Activated CD8-positive, alpha-beta T cell treated with anti-CD3 and anti-CD28 coated beads for 36 hours (primary cell): ENCODE data around the gene PTPRK. TPM values are rescaled to one million over a fixed set of nuclear protein-coding genes. Genes with fewer than 3 reads are reported as not detected.
A peak's percentile ranks its signal among the peaks of the same experiment; 100 is the strongest.
"Not testable (repeated sequence)": the region's sequence is repeated elsewhere in the genome, so short reads cannot be mapped to it uniquely, and the experiment has no call there.

Experiments used
- ATAC-seq: fragments of 200-7000 bp; cut with Tn5 transposase; one replicate; pipeline ENCODE4 v1.10.0; 2021; ENCODE audit warnings: mild to moderate bottlenecking, moderate library complexity
- CTCF ChIA-PET: fragments of 350-600 bp; sonication (Branson Sonifier 250); formaldehyde crosslinking; loops from one replicate; lab custom pipeline; 2021; ENCODE audit warnings: antibody characterized with exemption; lab: Charles Lee
- POLR2A ChIA-PET: fragments of 350-600 bp; sonication (Branson Sonifier 250); formaldehyde crosslinking; loops from one replicate; lab custom pipeline; 2021; ENCODE audit warnings: antibody characterized with exemption; lab: Charles Lee
- DNase-seq: peaks from one replicate; pipeline ENCODE4 v3.0.0-alpha.2; 2020
- H3K27ac Mint-ChIP-seq: one replicate; pipeline ENCODE4 v1.8.0; 2021; ENCODE audit warnings: mild to moderate bottlenecking, mixed read lengths
- H3K27me3 Mint-ChIP-seq: one replicate; pipeline ENCODE4 v1.8.0; 2021; ENCODE audit warnings: mixed read lengths
- H3K36me3 Mint-ChIP-seq: one replicate; pipeline ENCODE4 v1.8.0; 2021; ENCODE audit warnings: low read depth, mixed read lengths
- H3K4me1 Mint-ChIP-seq: one replicate; pipeline ENCODE4 v1.8.0; 2021; ENCODE audit warnings: low read depth, mixed read lengths
- H3K4me3 Mint-ChIP-seq: one replicate; pipeline ENCODE4 v1.8.0; 2021; ENCODE audit warnings: mild to moderate bottlenecking, moderate library complexity, mixed read lengths
- H3K9me3 Mint-ChIP-seq: one replicate; pipeline ENCODE4 v1.8.0; 2021; ENCODE audit warnings: mixed read lengths
- CTCF ChIP-seq: fragments of 200-600 bp; IDR thresholded peaks from one replicate; pipeline ENCODE4 v1.8.0; 2022; ENCODE audit warnings: antibody characterized with exemption, mild to moderate bottlenecking
- intact Hi-C: fragments of 100-400 bp; cut with micrococcal nuclease; formaldehyde crosslinking; loops from one replicate; pipeline ENCODE4 v1.10.0; 2022
- total RNA-seq, 2 experiments: library from RNA; stranded (reverse); gene quantifications; one replicate each; pipeline ENCODE4 v1.2.3, GENCODE V29; 2021

PTPRK gene
- total RNA-seq, 2 experiments from 2014 or later: 7.7 to 8.9 TPM

- peak overlapping the region; percentile 64 for H3K4me3 Mint-ChIP-seq
- no peaks in the 10 kb centered on the region for H3K27me3 Mint-ChIP-seq
- CTCF ChIA-PET: interaction anchor here (1.8 kb wide), 1 partner anchor 11 kb away, joined by 7 read pairs; no protein-coding TSS in a partner anchor
- no peak for TF ChIP-seq CTCF
- peaks cover 60% of the 10 kb centered on the region for H3K4me1 Mint-ChIP-seq
- intact Hi-C loops: no loop called here
- ATAC-seq: no peak
- POLR2A ChIA-PET: no interaction called here
- DNase-seq: no peak
- no peaks in the 10 kb centered on the region for H3K9me3 Mint-ChIP-seq
- H3K27ac Mint-ChIP-seq: peak overlapping the region; percentile 84
- peaks cover 5% of the 10 kb centered on the region for H3K36me3 Mint-ChIP-seq
Observed at GRCh38 chr6:127996925-127997324, 523.5 kb downstream of the PTPRK start.

GRCh38 chr6:127992144-127992543 is 528.3 kb downstream of the PTPRK start:
- H3K36me3 Mint-ChIP-seq: peaks cover 18% of the 10 kb centered on the region
- peaks cover 44% of the 10 kb centered on the region for H3K4me1 Mint-ChIP-seq
- TF ChIP-seq CTCF: no peak
- H3K9me3 Mint-ChIP-seq: no peaks in the 10 kb centered on the region
- intact Hi-C loops: no loop called here
- ChIA-PET POLR2A (no interaction called here), CTCF (interaction anchor here (0.6 kb wide), 1 partner anchor 23 kb away, joined by 3 read pairs; no protein-coding TSS in a partner anchor)
- DNase-seq: no peak
- no peaks in the 10 kb centered on the region for H3K27me3 Mint-ChIP-seq
- peak overlapping the region; percentile 42 for H3K4me3 Mint-ChIP-seq
- H3K27ac Mint-ChIP-seq: peak overlapping the region; percentile 75
- ATAC-seq: peak; percentile 87

- intact Hi-C loops: no loop called here
- Mint-ChIP-seq H3K4me3 (no peak overlapping the region), H3K27me3 (no peaks in the 10 kb centered on the region), H3K4me1 (peaks cover 42% of the 10 kb centered on the region), H3K36me3 (peaks cover 27% of the 10 kb centered on the region), H3K27ac (peak overlapping the region; percentile 49), H3K9me3 (no peaks in the 10 kb centered on the region)
- POLR2A ChIA-PET: no interaction called here
- TF ChIP-seq CTCF: no peak
- DNase-seq (no peak), ATAC-seq (peak; percentile 48)
- CTCF ChIA-PET: interaction anchor here (1.1 to 2.1 kb wide), 2 partner anchors 11 to 135 kb away, joined by 3 to 10 read pairs; no protein-coding TSS in a partner anchor
Observed at GRCh38 chr6:127990074-127990473, 530.3 kb downstream of the PTPRK start.

GRCh38 chr6:127980996-127981395 is 539.4 kb downstream of the PTPRK start:
- no peak for TF ChIP-seq CTCF
- H3K9me3 Mint-ChIP-seq: peaks cover 11% of the 10 kb centered on the region
- intact Hi-C loops: no loop called here
- ChIA-PET POLR2A (no interaction called here), CTCF (interaction anchor here (1.2 to 3.0 kb wide), 3 partner anchors 58 to 126 kb away, joined by 3 to 11 read pairs (median 3); no protein-coding TSS in a partner anchor)
- ATAC-seq: no peak
- H3K27me3 Mint-ChIP-seq: no peaks in the 10 kb centered on the region
- H3K27ac Mint-ChIP-seq: peak overlapping the region; percentile 23
- peaks cover 58% of the 10 kb centered on the region for H3K4me1 Mint-ChIP-seq
- no peak for DNase-seq
- H3K36me3 Mint-ChIP-seq: peaks cover 60% of the 10 kb centered on the region
- peak overlapping the region; percentile 53 for H3K4me3 Mint-ChIP-seq

- POLR2A ChIA-PET: interaction anchor here (0.7 to 1.5 kb wide), 5 partner anchors 44 to 86 kb away, joined by 3 to 6 read pairs (median 3); no protein-coding TSS in a partner anchor
- ATAC-seq: peak; percentile 84
- intact Hi-C loops: loop anchor here (10.0 kb wide), 1 partner anchor 277 kb away; no protein-coding TSS in a partner anchor
Observed at GRCh38 chr6:127978185-127978584, 542.2 kb downstream of the PTPRK start.

More at GRCh38 chr6:127978185-127978584, 542.2 kb downstream of the PTPRK start:
- H3K36me3 Mint-ChIP-seq: peaks cover 65% of the 10 kb centered on the region
- CTCF ChIA-PET: interaction anchor here (0.7 to 3.0 kb wide), 5 partner anchors 9 to 165 kb away, joined by 3 to 11 read pairs (median 4); no protein-coding TSS in a partner anchor
- H3K27ac Mint-ChIP-seq: peak overlapping the region; percentile 93
- H3K27me3 Mint-ChIP-seq: not testable (repeated sequence)
- H3K4me3 Mint-ChIP-seq: peak overlapping the region; percentile 82
- H3K4me1 Mint-ChIP-seq: peaks cover 67% of the 10 kb centered on the region
- peaks cover 19% of the 10 kb centered on the region for H3K9me3 Mint-ChIP-seq
- DNase-seq: peak; percentile 69
